Anterior cingulate cortex (tissue), 58 donors: ENCODE measurements around the gene KMT5B.

Experiments used
- DNase-seq, 58 donors: peaks; one replicate each; lab custom pipeline; 2025; lab: John Stamatoyannopoulos, UW

KMT5B gene

DNA sequence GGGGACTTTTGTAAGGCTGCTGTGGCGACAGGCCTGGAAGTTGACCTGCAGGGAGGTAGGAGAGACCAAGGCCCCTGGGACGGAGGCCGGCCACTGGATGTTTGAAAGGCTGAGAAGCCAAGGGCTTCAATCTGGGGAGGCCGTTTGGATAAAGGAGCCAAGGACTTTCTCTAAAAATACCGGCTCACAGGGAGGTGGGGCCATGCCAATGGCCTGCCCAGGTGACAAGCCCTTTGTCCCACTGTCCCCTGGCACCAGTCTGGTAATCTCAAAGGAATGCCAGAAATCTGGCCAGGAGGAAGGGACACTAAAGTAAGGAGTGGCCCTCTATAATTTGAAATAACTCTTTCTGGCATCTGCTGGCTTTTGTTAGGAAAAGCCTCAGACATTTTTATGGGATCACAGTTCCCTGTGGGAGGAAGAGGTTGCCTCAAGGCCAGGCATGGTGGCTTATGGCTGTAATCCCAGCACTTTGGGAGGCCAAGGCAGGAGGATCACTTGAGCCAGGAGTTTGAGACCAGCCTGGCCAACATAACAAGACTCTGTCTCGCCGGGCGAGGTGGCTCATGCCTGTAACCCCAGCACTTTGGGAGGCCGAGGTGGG, 90.1 kb downstream of the KMT5B start:
- DNase-seq: peak in 2 of 58 donors; percentile 12 to 15

- DNase-seq: peak; percentile 57 to 96 (median 91)
These were observed 91.8 kb downstream of the KMT5B start, which contains the start of gene CHKA for GRCh38 chr11:68121067-68121899. TSS of gene CHKA (minus strand) at chr11:68121388. CDS start at chr11:68121177, 211 bp downstream.

DNA sequence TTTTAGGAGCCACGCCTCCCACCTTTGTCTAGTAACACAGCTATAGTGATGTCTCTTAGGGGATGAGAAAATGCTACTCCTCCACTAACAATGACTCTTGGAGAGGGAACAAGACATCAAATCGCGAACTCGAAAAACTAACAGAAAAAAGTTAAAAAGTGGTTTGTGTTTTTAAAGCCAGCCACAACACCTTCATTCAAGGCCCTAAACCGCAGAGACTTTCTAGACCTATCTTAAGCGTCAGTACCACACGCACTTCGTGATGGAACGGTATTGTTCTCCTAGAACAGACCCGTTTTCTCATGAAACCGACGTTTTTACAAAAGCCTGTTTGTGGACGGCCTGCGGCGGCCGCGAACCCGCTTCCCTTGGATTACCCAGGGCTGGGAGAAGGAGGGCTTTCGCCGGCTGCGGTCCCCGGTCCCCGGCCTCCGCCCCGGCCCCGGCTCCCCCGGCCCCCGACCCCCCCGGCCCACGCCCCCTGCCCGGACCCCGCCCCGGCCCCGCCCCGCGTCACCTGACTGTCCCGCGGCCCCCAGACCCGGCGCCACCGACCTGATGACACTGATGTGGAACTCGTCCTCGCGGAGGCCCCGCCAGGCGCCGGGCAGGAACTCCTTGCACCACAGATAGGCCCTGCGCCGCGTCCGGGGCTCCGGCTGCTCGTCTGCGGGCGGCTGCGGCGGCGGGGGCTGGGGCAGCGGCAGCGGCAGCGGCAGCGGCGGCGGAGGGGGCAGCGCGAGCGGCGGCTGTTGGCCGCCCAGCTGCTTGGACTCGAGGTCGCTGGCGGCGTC, 92.6 kb downstream of the KMT5B start:
- DNase-seq: peak in 42 of 58 donors; percentile 24 to 77 (median 49)

DNA sequence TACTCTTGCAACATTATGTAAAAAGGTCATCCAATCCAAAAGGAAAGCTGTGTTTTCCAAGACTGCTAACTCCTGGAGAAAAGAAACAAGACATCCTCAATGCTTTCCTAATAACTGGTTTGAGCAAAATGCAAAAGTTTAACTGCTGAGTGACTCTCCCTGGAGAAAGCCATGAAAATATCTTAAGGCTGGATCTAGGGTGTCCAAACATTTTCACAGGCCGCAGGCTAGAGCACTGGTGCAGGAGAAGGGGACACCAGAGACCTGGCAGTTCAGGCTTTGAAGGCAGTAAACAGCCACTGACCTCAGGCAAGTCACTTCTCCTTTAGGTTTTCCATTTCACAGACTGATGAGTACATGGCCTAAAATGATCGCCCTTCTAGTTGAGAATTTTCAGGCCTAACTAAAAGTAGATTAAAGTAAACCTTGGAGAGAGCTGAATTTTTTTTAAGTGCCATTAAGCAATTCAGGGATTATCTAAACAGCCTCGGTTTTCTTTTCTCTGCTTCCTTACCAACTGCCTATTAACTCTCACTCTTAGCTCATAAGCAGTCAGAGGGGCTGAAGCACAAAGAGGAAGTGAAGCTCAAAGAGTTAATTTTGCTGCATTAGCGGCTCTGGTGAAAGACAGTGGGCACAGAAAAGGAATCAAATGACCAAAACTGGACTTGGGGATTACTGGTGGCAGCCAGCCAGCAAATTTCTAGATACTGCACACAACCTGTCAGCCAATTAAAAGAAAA, 94.2 kb downstream of the KMT5B start:
- DNase-seq: peak in 3 of 58 donors; percentile 27 to 46 (median 30)

GRCh38 chr11:68117853-68118470, 95.1 kb downstream of the KMT5B start:
- no peak for DNase-seq

DNA sequence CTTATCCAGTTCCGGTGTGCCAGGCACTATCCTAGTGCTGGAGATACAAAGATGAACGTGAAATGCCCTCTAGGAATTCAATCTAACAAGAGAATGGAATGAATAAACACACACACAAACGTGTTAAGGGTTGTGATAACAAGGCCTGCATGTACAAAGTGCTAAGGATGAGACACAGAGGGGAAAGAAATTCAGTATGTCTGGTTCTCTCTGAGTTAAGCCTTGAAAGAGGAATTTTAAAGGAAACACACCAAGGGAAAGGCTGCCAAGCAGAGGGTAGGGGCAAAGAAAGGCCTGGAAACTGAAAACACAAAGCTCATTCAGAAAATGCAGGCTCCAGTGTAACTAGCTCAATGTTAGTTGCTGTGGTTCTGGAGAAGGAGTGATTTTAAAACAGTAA, 96.1 kb downstream of the KMT5B start:
- DNase-seq: peak in 6 of 58 donors; percentile 14 to 76 (median 46)

DNA sequence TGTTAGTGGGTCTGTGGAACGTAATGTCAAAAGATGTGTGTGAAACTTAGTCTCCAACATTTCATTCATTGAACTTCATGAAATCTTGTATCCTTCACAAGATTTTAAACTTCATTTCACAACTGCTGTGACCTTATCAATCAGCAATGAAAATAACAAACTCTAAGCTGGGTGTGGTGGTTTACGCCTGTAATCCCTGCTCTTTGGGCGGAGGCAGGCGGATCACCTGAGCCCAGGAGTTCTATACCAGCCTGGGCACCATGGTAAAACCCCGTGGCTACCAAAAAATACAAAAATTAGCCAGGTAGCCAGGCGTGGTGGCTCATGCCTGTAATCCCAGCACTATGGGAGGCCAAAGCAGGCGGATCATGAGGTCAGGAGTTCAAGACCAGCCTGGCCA, 97.0 kb downstream of the KMT5B start:
- DNase-seq: no peak

DNA sequence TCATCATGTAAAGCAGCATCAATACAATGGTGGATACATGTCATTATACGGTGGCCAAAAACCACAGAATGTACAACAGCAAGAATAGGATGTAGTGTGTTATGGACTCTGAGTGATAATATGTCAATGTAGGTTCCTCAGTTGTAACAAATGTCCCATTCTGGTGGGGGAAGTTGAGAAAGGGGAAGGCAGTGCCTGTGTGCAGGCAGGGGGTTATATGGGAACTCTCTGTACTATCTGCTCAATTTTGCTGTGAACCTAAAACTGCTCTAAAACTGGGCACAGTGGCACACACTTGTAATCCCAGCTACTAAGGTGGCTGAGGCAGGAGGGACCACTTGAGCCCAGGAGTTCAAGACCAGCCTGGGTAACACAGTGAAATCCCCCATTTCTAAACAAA, 97.8 kb downstream of the KMT5B start:
- DNase-seq: peak in 1 of 58 donors; percentile 22

DNA sequence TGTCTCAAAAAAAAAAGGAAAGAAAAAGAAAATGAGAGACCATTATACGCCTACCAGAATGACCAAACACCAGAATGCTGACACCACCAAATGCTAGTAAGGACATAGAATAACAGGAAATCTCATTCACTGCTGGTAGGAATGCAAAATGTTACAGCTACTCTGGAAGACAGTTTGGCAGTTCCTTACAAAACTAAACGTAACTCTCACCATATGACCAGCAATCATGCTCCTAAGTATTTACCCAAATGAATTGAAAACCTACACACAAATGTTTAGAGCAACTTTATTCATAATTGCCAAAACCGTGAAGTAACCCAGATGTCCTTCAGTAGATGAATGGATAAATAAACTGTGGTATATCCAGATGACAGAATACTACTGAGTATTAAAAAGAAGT, 99.1 kb downstream of the KMT5B start:
- no peak for DNase-seq

DNA sequence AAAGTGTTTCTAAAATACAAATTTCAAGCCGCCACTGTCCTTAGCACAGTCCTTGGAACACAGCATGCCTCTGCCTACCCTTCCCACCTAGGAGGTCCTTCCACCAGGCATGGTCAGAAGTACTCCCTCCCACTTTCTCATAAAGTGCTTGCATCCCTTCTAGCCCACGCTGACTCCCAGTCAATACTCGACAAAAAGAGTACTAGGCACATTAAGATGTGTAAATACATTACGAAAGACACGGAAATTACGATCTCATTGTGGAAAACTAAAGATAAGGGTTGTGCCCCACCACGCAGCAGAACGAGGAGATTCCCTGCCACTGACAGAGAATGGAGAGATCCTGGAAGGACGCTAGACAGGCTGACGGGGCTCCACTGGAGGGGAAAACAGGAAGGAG, 105.4 kb downstream of the KMT5B start:
- DNase-seq: no peak

DNA sequence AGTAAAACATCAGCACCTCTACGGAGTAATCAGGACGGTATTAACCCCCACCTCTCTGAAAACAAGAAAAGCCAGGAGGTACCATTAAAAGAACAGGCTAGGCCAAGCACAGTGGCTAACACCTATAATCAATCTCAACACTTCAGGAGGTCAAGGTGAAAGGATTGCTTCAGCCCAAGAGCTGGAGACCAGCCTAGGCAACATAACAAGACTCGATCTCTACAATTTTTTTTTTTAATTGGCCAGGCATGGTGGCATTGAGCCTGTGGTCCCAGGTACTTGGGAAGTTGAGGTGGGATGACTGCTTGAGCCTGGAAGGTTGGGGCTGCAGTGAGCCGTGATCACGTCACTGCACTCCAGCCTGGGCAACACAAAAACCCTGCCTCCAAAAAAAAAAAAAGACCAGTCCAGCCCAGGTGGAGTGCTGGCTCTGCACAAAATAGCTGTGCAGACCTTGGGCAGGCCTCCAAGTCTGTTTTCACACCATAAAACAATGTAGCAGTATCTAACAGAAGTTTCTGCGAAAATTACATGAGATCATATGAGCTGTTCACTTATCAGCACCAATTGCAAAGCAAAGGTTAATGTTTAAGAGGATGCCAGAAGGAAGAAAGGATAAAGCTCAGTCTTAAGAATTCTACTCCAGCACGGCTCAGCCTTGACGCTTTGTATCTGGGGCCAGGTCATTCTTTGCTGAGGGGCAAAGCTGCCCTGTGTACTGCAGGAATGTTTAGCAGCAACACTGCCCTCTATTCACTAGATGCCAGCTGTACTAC, 106.7 kb downstream of the KMT5B start:
- DNase-seq: peak in 3 of 58 donors; percentile 22 to 34 (median 23)
